Peyer's patch (tissue), 4 donors: ENCODE measurements around the gene PTAR1. TPM values are rescaled to one million over a fixed set of nuclear protein-coding genes. Genes with fewer than 3 reads are reported as not detected.

Experiments
- DNase-seq, 3 donors: peaks; one replicate each; pipeline ENCODE4 v3.0.0-alpha.2; 2017 to 2019
- H3K27ac ChIP-seq, 4 donors: fragments of 200-600 bp; sonication (generic); one replicate each; pipeline ENCODE4 v1.5.1; 2016 to 2019
- H3K27me3 ChIP-seq, 2 donors: fragments of 200-600 bp; sonication (generic); one replicate each; pipeline ENCODE4 v1.5.1; 2019
- H3K36me3 ChIP-seq, 3 donors: fragments of 200-600 bp; sonication (generic); one replicate each; pipeline ENCODE4 v1.5.1; 2016 to 2019
- H3K4me1 ChIP-seq, 4 donors: fragments of 200-600 bp; sonication (generic); one replicate each; pipeline ENCODE4 v1.5.1; 2016 to 2019
- H3K4me3 ChIP-seq, 4 donors: fragments of 200-600 bp; sonication (generic); 1 replicate in 3 of 4; 2 replicates in 1 of 4; pipeline ENCODE4 v1.5.1; 2016 to 2019; ENCODE audit warnings: mild to moderate bottlenecking in 1 of 4
- H3K9me3 ChIP-seq, 4 donors: fragments of 200-600 bp; sonication (generic); one replicate each; pipeline ENCODE4 v1.5.1; 2016 to 2019; ENCODE audit warnings: mild to moderate bottlenecking in 1 of 4
- CTCF ChIP-seq, 6 experiments: fragments of 450-650 bp in 4 of 6; fragments of 200-600 bp in 2 of 6; sonication (generic) in 1 of 6; IDR thresholded peaks; one replicate each; pipeline ENCODE4 v1.5.1; 2017 to 2019; ENCODE audit warnings: antibody characterized with exemption in 6 of 6, mild to moderate bottlenecking in 3 of 6, moderate library complexity in 1 of 6
- POLR2A ChIP-seq, 2 donors: fragments of 450-650 bp; IDR thresholded peaks; one replicate each; pipeline ENCODE4 v1.5.1; 2017; ENCODE audit warnings: antibody characterized with exemption in 2 of 2, mild to moderate bottlenecking in 2 of 2, moderate library complexity in 2 of 2
- total RNA-seq, 4 donors: library from RNA; depleted of rRNA; stranded (reverse); fragments of >200 nt; gene quantifications; one replicate each; pipeline ENCODE4 v1.1.0, GENCODE V29; 2016

Gene PTAR1
- total RNA-seq, 4 donors from 2014 or later: 43.8 to 115 (median 65.2) TPM

- Histone ChIP-seq H3K4me3 (no peak overlapping the region), H3K36me3 (no peaks in the 10 kb centered on the region), H3K27me3 (no peaks in the 10 kb centered on the region), H3K9me3 (no peaks in the 10 kb centered on the region), H3K27ac (no peak overlapping the region), H3K4me1 (no peaks in the 10 kb centered on the region)
- no peak for DNase-seq
- no peak for TF ChIP-seq POLR2A (IDR thresholded peaks at IDR 0.05)
- no peak for TF ChIP-seq CTCF (IDR thresholded peaks at IDR 0.05)
These were observed 38.9 kb upstream of the PTAR1 start for GRCh38 chr9:69798744-69799143.

- no peak overlapping the region for H3K27ac ChIP-seq
- no peaks in the 10 kb centered on the region for H3K27me3 ChIP-seq
These were observed 37.9 kb upstream of the PTAR1 start for GRCh38 chr9:69797675-69798074.

GRCh38 chr9:69794356-69794755 is 34.5 kb upstream of the PTAR1 start:
- no peaks in the 10 kb centered on the region for H3K4me1 ChIP-seq
- TF ChIP-seq CTCF (IDR thresholded peaks at IDR 0.05): no peak
- TF ChIP-seq POLR2A (IDR thresholded peaks at IDR 0.05): no peak
- DNase-seq: no peak
- no peaks in the 10 kb centered on the region for H3K27me3 ChIP-seq
- H3K4me3 ChIP-seq: no peak overlapping the region
- H3K9me3 ChIP-seq: no peaks in the 10 kb centered on the region
- no peak overlapping the region for H3K27ac ChIP-seq
- H3K36me3 ChIP-seq: no peaks in the 10 kb centered on the region

More at GRCh38 chr9:69797675-69798074, 37.9 kb upstream of the PTAR1 start:
- Histone ChIP-seq H3K9me3 (no peaks in the 10 kb centered on the region), H3K4me3 (no peak overlapping the region), H3K4me1 (no peaks in the 10 kb centered on the region), H3K36me3 (no peaks in the 10 kb centered on the region)
- TF ChIP-seq POLR2A (IDR thresholded peaks at IDR 0.05): no peak
- DNase-seq: no peak

GRCh38 chr9:69785757-69786156 is 25.9 kb upstream of the PTAR1 start:
- H3K4me3 ChIP-seq: no peak overlapping the region
- no peaks in the 10 kb centered on the region for H3K9me3 ChIP-seq
- no peaks in the 10 kb centered on the region for H3K36me3 ChIP-seq
- no peaks in the 10 kb centered on the region for H3K27me3 ChIP-seq
- no peaks in the 10 kb centered on the region for H3K4me1 ChIP-seq
- H3K27ac ChIP-seq: no peak overlapping the region
- TF ChIP-seq POLR2A (IDR thresholded peaks at IDR 0.05): no peak
- TF ChIP-seq CTCF (IDR thresholded peaks at IDR 0.05): no peak
- no peak for DNase-seq

GRCh38 chr9:69773258-69773657 is 13.4 kb upstream of the PTAR1 start:
- Histone ChIP-seq H3K27me3 (no peaks in the 10 kb centered on the region), H3K9me3 (no peaks in the 10 kb centered on the region), H3K36me3 (no peaks in the 10 kb centered on the region), H3K27ac (no peak overlapping the region), H3K4me1 (no peaks in the 10 kb centered on the region), H3K4me3 (no peak overlapping the region)
- TF ChIP-seq POLR2A (IDR thresholded peaks at IDR 0.05) (no peak), CTCF (IDR thresholded peaks at IDR 0.05) (no peak)
- DNase-seq: no peak

- H3K27ac ChIP-seq: no peak overlapping the region
- no peaks in the 10 kb centered on the region for H3K9me3 ChIP-seq
- no peak overlapping the region for H3K4me3 ChIP-seq
- no peaks in the 10 kb centered on the region for H3K36me3 ChIP-seq
- no peak for TF ChIP-seq POLR2A (IDR thresholded peaks at IDR 0.05)
- no peak for TF ChIP-seq CTCF (IDR thresholded peaks at IDR 0.05)
- no peak for DNase-seq
- no peaks in the 10 kb centered on the region for H3K4me1 ChIP-seq
- H3K27me3 ChIP-seq: no peaks in the 10 kb centered on the region
These were observed 12.1 kb upstream of the PTAR1 start for GRCh38 chr9:69771775-69772418.
